Sigmoid colon (tissue), 7 donors: Measurements from ENCODE around the gene ODC1. TPM values are rescaled to one million over a fixed set of nuclear protein-coding genes. Genes with fewer than 3 reads are reported as not detected.

Experiments used
- DNase-seq: peaks from one replicate; pipeline ENCODE4 v3.0.0-alpha.2; 2019
- H3K27ac ChIP-seq, 4 donors: fragments of 200-600 bp; sonication (generic); one replicate each; pipeline ENCODE4 v1.5.1; 2016 to 2019; ENCODE audit warnings: mild to moderate bottlenecking in 1 of 4
- H3K27me3 ChIP-seq, 3 donors: fragments of 200-600 bp; sonication (generic); one replicate each; pipeline ENCODE4 v1.5.1; 2019; ENCODE audit warnings: mild to moderate bottlenecking in 1 of 3
- H3K36me3 ChIP-seq, 4 donors: fragments of 200-600 bp; sonication (generic); one replicate each; pipeline ENCODE4 v1.5.1; 2016 to 2019
- H3K4me1 ChIP-seq, 4 donors: fragments of 200-600 bp; sonication (generic); one replicate each; pipeline ENCODE4 v1.5.1; 2017 to 2019
- H3K4me3 ChIP-seq, 4 donors: fragments of 200-600 bp; sonication (generic); one replicate each; pipeline ENCODE4 v1.5.1; 2017 to 2019; ENCODE audit warnings: mild to moderate bottlenecking in 2 of 4, moderate library complexity in 1 of 4
- H3K9me3 ChIP-seq, 4 donors: fragments of 200-600 bp in 3 of 4; sonication (generic) in 3 of 4; one replicate each; pipeline versions ENCODE4 v1.5.1 to v1.6.1; 2013 to 2019
- CTCF ChIP-seq, 4 experiments: fragments of 450-650 bp in 3 of 4; fragments of 200-600 bp in 1 of 4; IDR thresholded peaks; one replicate each; pipeline ENCODE4 v1.5.1; 2016 to 2019; ENCODE audit warnings: antibody characterized with exemption in 4 of 4, mild to moderate bottlenecking in 3 of 4, moderate library complexity in 2 of 4
- EP300 ChIP-seq, 4 donors: sonication (generic); formaldehyde crosslinking; IDR thresholded peaks; one replicate each; pipeline ENCODE4 v1.6.1; 2017; ENCODE audit warnings: antibody characterized with exemption in 4 of 4
- POLR2A ChIP-seq, 2 donors: fragments of 450-650 bp; IDR thresholded peaks; one replicate each; pipeline ENCODE4 v1.6.1; 2016; ENCODE audit warnings: antibody characterized with exemption in 2 of 2, mild to moderate bottlenecking in 2 of 2, moderate library complexity in 2 of 2
- POLR2AphosphoS5 ChIP-seq, 4 donors: sonication (generic); formaldehyde crosslinking; IDR thresholded peaks; one replicate each; pipeline ENCODE4 v1.6.1; 2017; ENCODE audit warnings: antibody characterized with exemption in 4 of 4
- WGBS, 2 donors: extraction: QIAGEN DNeasy Blood & Tissue Kit; methylation state at CpG; one replicate each; pipeline ENCODE4 v1.1.7; 2013; 5-methylcytosine and 5-hydroxymethylcytosine counted together
- intact Hi-C: fragments of 100-400 bp; cut with DNase I; formaldehyde crosslinking; loops from one replicate; pipeline ENCODE4 v1.15.1; 2023
- polyA plus RNA-seq, 3 donors: library from polyadenylated mRNA; stranded (reverse); fragments of 200-250 nt; gene quantifications; one replicate each; pipeline ENCODE4 v1.2.3, GENCODE V29; 2013
- total RNA-seq, 4 donors: library from RNA; depleted of rRNA; stranded (reverse); fragments of >200 nt; gene quantifications; one replicate each; pipeline ENCODE4 v1.1.0, GENCODE V29; 2016
- donor health status: healthy with polysubstance abuse.
- donor health status: Bipolar disorder and iron deficiency.
- donor health status: healthy.

The ODC1 gene
- total and polyA plus RNA-seq, 7 donors, result 34.8 to 88.2 (median 54.3) TPM

- TF ChIP-seq POLR2A (IDR thresholded peaks at IDR 0.05) (no peak), EP300 (IDR thresholded peaks at IDR 0.05) (peak in 1 of 4 donors; percentile 36), POLR2AphosphoS5 (IDR thresholded peaks at IDR 0.05) (peak in 2 of 4 donors; percentile 28 to 61), CTCF (IDR thresholded peaks at IDR 0.05) (no peak)
- intact Hi-C loops, result loop anchor here (5.0 kb wide), 3 partner anchors 43 to 132 kb away; partner anchors contain the start of gene ODC1
- peak; percentile 85 for DNase-seq
- peaks cover 0 to 84% (median 78%) of the 10 kb centered on the region in 4 donors for H3K4me1 ChIP-seq
- H3K27ac ChIP-seq, result peak overlapping the region; percentile 83 to 92 (median 86)
- no peaks in the 10 kb centered on the region for H3K9me3 ChIP-seq
- no peaks in the 10 kb centered on the region for H3K27me3 ChIP-seq
- no peaks in the 10 kb centered on the region for H3K36me3 ChIP-seq
- peak overlapping the region in 1 of 4 donors; percentile 18 for H3K4me3 ChIP-seq
- WGBS, 2 donors, result 89 to 93% methylated on average over 20 of the region's 20 CpGs
Observed at GRCh38 chr2:10404324-10405143, 43.6 kb downstream of the ODC1 start.

GRCh38 chr2:10402653-10403215, 45.4 kb downstream of the ODC1 start:
- H3K27ac ChIP-seq, result peak overlapping the region in 3 of 4 donors; percentile 86 to 92 (median 86)

GRCh38 chr2:10402062-10402585, 46.0 kb downstream of the ODC1 start:
- H3K27me3 ChIP-seq, result no peaks in the 10 kb centered on the region
- no peaks in the 10 kb centered on the region for H3K36me3 ChIP-seq
- DNase-seq, result no peak
- no peak overlapping the region for H3K4me3 ChIP-seq
- TF ChIP-seq POLR2AphosphoS5 (IDR thresholded peaks at IDR 0.05) (peak in 3 of 4 donors; percentile 41 to 56 (median 49)), EP300 (IDR thresholded peaks at IDR 0.05) (peak in 2 of 4 donors; percentile 27 to 39), POLR2A (IDR thresholded peaks at IDR 0.05) (no peak)
- 77 to 85% methylated on average over 14 of the region's 14 CpGs for WGBS, 2 donors
- H3K9me3 ChIP-seq, result no peaks in the 10 kb centered on the region
- peak overlapping the region; percentile 44 to 92 (median 73) for H3K27ac ChIP-seq
- intact Hi-C loops, result no loop called here
- H3K4me1 ChIP-seq, result peaks cover 0 to 60% (median 57%) of the 10 kb centered on the region in 4 donors

More at GRCh38 chr2:10402653-10403215, 45.4 kb downstream of the ODC1 start:
- Histone ChIP-seq H3K27me3 (no peaks in the 10 kb centered on the region), H3K9me3 (no peaks in the 10 kb centered on the region), H3K36me3 (no peaks in the 10 kb centered on the region), H3K4me3 (no peak overlapping the region), H3K4me1 (peaks cover 0 to 66% (median 63%) of the 10 kb centered on the region in 4 donors)
- 85 to 89% methylated on average over 8 of the region's 8 CpGs for WGBS, 2 donors
- DNase-seq, result no peak
- intact Hi-C loops, result no loop called here
- TF ChIP-seq POLR2A (IDR thresholded peaks at IDR 0.05) (no peak), POLR2AphosphoS5 (IDR thresholded peaks at IDR 0.05) (no peak), CTCF (IDR thresholded peaks at IDR 0.05) (no peak), EP300 (IDR thresholded peaks at IDR 0.05) (no peak)

GRCh38 chr2:10400978-10401951, 46.9 kb downstream of the ODC1 start:
- Histone ChIP-seq H3K27ac (peak overlapping the region; percentile 44 to 92 (median 73)), H3K36me3 (no peaks in the 10 kb centered on the region), H3K4me3 (no peak overlapping the region), H3K9me3 (no peaks in the 10 kb centered on the region), H3K4me1 (peaks cover 0 to 53% (median 49%) of the 10 kb centered on the region in 4 donors), H3K27me3 (no peaks in the 10 kb centered on the region)
- intact Hi-C loops, result no loop called here
- WGBS, 2 donors, result 73 to 80% methylated on average over 21 of the region's 21 CpGs
- TF ChIP-seq POLR2A (IDR thresholded peaks at IDR 0.05), result no peak
- no peak for TF ChIP-seq EP300 (IDR thresholded peaks at IDR 0.05)
- no peak for TF ChIP-seq POLR2AphosphoS5 (IDR thresholded peaks at IDR 0.05)
- no peak for TF ChIP-seq CTCF (IDR thresholded peaks at IDR 0.05)
- DNase-seq, result no peak
